GM04504 (cell line): ENCODE results near the gene ASF1B.

ENCODE experiments used
- DNase-seq: peaks from one replicate; pipeline ENCODE4 v3.0.0-alpha.2; 2012; ENCODE audit warnings: low read depth

The ASF1B gene

GRCh38 chr19:14085309-14085995, 50.9 kb downstream of the ASF1B start, which contains the start of gene C19orf67:
Gene C19orf67, minus strand, starts transcription at chr19:14085783. Its CDS starts 156 bp downstream, at chr19:14085627.
- DNase-seq, result no peak

GRCh38 chr19:14082675-14082960, 53.8 kb downstream of the ASF1B start:
- DNase-seq, result no peak

- DNase-seq, result no peak
These were observed 54.4 kb downstream of the ASF1B start for GRCh38 chr19:14081797-14082674.

DNA sequence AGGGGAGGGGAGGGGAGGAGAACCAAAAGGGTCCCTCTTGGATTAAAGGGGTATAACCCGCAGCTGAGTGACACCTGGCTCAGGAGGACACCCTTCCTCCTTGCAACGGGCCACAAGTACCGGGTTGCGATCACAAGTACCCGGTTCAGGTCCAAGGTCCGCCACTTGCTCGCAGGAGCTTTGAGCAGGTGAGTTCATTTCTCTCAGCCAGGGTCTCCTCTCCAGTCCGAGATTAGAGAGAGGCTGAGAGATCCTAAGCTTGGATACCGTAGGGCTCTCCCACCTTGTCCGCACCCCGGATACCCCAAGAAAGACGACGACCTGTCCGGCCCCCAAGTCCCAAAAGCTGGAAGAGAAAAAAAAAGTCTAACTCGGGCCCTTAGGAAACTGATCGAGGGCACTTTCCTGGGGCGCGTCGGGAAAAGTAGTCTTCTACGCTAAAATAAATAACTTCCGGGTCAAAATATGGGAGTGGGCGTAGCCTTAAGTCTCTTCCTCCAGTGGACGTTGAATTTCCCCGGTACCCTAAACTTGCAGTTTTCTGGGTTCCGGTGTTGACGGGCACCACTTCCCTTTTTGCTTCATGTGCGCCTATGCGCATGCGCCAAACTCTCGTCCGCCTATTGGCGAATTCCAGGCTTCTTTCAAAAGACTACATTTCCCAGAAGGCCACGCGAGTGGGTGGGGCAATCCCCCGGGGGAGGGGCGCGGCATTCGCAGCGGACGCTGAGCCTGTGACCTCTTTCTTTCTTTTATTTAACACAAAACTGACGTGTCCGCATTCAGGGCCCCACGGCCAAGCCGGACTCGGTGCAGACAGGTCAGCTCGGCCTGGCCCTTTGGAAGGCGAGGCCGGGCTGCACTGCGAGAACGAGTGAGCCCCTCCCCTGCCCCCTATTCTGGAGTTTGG, 55.2 kb downstream of the ASF1B start:
- DNase-seq, result peak; percentile 99

GRCh38 chr19:14078411-14078810, 58.0 kb downstream of the ASF1B start:
- no peak for DNase-seq

DNA sequence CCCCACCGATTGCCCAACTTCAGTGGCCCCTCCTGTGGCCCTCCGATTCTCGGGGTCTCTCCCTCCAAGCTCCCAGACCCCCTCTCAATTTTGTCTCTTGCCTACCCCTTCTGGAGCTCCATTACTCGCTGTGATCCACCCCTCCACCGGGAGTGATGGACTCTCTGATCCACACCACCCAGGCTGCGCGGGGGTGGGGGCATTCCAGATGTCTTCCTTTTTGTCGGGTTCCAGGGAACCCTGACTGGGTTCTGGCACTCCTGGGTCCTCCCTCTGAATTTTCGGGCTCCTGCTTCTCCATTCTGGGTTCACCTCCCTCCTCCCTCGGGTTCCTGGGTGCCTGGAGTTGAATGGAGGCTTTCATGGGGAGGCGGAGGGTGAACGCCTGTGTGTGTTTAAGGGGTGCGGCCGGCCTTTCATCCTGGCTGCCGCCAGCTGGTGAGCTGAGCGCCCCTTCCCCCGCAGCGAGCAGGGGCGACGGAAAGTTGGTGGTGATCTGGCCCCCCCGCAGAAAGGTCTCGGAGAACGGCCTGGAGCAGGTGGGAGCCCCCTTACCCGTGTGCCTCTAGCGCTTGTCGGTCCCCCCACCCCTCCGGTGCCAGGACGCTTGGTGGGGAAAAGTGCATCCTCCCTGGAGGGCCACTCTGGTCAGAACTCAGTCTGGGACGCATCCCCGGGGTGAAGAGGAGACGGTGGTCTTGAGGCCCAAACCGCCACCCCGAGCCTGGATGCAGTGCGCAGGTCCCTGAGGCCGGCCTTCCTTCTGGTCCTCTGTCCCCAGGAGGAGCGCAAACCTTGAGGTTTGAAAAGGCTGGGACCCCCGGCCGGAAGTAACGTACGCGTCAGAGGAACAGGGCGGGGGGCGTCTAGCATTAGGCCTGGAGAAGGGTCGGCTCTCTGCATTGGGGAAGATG, 62.2 kb downstream of the ASF1B start:
- DNase-seq, result no peak

DNA sequence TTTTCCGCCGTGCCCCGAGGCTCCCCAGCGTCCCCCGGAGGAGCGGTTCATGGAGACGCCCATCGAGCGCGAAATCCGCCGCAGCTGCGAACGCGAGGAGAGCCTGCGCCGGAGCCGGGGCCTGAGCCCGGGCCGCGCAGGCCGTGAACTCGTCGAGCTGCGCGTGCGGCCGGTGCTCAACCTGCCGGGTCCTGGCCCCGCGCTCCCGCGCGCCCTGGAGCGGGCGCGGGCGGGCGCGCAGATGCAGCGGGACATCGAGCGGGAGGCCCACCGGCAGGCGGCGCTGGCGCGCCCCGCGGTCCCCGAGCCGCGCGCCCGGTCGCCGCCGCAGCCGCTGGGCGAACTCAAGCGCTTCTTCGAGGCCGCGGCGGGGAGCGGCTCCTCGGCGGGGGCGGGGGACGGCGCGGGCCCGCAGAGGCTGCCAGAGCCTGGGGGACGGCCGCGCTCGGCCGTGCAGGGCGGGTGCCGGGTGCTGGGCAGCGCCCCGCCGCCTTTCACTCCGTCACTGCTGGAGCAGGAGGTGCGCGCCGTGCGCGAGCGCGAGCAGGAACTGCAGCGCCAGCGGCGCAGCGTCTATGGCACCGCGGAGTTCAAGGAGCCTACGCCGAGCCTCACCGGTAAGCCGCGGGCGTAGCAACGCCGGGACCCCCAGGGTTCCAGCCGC, 63.0 kb downstream of the ASF1B start:
- DNase-seq, result no peak

- DNase-seq, result no peak
These were observed 63.7 kb downstream of the ASF1B start, which contains the start of gene MISP3 for GRCh38 chr19:14072535-14073260. Gene MISP3, plus strand, starts transcription at chr19:14072786. Its CDS starts 524 bp downstream, at chr19:14073310.

- DNase-seq, result no peak
These were observed 65.9 kb downstream of the ASF1B start for GRCh38 chr19:14070268-14071050.
